GM08714 (cell line): ENCODE measurements around the gene NR3C2.

Experiments used
- H3K4me3 ChIP-seq: fragments of 200-500 bp; sonication (Bioruptor generic); 2 replicates; pipeline ENCODE4 v1.5.1; 2014; ENCODE audit warnings: mild to moderate bottlenecking, low read length, inconsistent platforms
- ZNF274 ChIP-seq: IDR thresholded peaks from 2 replicates; pipeline ENCODE4 v1.6.1; 2012; ENCODE audit warnings: mild to moderate bottlenecking, low read depth, low read length

The NR3C2 gene

DNA sequence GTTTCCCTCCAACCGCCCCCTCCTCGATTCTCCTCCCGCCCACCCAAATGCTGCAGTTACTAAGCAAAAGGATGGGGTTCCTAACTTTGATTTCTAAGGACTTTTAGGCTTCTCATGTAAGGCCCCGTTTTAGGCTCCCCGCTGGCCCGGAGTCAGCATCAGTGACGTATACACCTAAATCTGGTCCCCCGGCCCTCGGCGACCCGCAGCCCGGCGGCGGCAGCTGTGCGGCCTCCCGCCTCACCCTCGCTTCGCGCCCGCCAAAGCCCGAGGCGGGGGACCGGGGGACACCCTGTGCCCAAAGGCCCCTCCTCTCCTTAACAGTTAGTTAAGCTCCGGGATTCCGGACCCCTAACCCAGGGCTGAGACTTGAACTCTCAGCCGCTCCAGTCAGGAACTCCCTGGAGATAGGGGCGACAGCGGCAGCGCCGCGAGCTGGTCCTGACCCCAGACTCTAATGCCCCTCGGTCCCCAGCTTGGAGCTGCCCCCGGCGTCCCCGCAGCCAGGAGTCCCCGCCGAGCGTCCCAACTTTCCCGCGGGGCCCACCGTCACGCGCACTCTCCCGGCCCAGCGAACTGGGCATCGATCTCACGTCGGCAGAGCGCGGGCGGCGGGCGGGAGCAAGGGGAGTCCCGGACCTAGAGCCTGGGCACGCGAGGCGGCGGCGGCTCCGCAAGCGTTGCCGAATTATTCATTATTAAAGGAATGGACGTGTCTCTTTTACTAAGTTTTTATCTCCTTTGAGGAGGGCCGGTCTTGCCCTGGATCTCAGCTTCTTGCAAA lies 1.5 kb upstream of the NR3C2 start:
- TF ChIP-seq ZNF274: no peak
- peak overlapping the region; percentile 56 for H3K4me3 ChIP-seq

GRCh38 chr4:148442832-148443511 lies 758 bp upstream of the NR3C2 start:
- no peak for TF ChIP-seq ZNF274
- peak overlapping the region; percentile 56 for H3K4me3 ChIP-seq

GRCh38 chr4:148441624-148441985 lies 609 bp downstream of the NR3C2 start:
- no peak for TF ChIP-seq ZNF274
- H3K4me3 ChIP-seq: peak overlapping the region; percentile 56

GRCh38 chr4:148438047-148438446 lies 4.2 kb downstream of the NR3C2 start:
- H3K4me3 ChIP-seq: no peak overlapping the region
- TF ChIP-seq ZNF274: no peak

DNA sequence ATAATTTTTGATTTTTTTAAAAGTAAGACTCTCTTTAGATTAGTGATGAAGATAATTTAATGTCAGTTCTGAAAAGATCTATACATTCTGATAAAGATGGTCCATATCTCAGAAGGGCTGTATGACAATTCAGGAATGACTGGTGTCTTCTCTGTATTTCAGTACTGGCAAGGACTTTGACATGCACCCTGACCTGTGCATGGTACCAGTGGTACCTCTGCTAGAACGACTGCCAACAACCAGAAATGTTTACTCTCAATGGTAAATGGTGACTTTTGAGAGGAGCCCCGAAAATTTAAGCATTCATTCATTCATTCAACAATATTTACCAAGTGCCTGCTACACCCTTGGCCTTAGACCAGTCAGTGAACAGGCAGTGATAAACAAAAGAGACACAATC lies 4.8 kb downstream of the NR3C2 start:
- TF ChIP-seq ZNF274: no peak
- no peak overlapping the region for H3K4me3 ChIP-seq

GRCh38 chr4:148436512-148436911 lies 5.7 kb downstream of the NR3C2 start:
- no peak for TF ChIP-seq ZNF274
- no peak overlapping the region for H3K4me3 ChIP-seq

DNA sequence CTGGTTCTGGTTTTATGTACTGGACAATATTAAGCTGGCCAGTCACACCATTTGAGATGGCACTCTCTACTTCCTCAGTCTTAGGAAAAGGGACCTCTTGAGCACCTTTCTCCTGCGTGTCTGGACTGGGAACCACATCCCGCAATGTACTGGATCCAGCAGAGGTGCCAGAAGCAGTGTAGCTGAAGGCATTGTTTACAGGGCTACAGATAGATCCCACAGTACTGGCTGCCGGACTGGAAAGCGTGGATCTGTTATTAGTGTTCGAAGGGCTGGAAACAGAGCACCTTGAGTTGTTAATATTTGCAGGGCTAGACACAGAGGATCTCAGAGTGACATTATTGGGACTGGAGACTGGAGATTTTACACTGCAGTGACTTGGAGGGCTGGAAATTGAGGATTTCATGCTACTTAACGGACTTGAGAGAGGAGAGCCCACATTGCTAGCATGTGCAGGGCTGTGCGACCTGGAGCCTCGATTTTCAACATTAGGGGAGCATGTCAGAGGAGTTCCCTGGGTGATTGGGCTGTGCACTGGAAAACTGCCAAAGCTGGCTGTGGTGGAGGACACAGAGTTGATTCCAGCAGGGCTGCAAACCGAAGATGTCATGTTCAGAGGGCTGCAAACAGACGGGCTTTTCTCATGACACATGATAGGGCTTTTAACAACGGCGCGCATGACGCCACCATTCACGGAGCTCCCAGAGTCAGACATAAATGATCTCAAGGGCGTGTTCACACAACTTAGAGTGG lies 6.4 kb downstream of the NR3C2 start:
- TF ChIP-seq ZNF274: no peak
- no peak overlapping the region for H3K4me3 ChIP-seq

GRCh38 chr4:148434075-148434773 lies 8.0 kb downstream of the NR3C2 start:
- no peak for TF ChIP-seq ZNF274
- no peak overlapping the region for H3K4me3 ChIP-seq

GRCh38 chr4:148431401-148431800 lies 10.8 kb downstream of the NR3C2 start:
- no peak for TF ChIP-seq ZNF274
- H3K4me3 ChIP-seq: no peak overlapping the region

- no peak for TF ChIP-seq ZNF274
- H3K4me3 ChIP-seq: no peak overlapping the region
Measured at GRCh38 chr4:148430854-148431253, 11.4 kb downstream of the NR3C2 start.

DNA sequence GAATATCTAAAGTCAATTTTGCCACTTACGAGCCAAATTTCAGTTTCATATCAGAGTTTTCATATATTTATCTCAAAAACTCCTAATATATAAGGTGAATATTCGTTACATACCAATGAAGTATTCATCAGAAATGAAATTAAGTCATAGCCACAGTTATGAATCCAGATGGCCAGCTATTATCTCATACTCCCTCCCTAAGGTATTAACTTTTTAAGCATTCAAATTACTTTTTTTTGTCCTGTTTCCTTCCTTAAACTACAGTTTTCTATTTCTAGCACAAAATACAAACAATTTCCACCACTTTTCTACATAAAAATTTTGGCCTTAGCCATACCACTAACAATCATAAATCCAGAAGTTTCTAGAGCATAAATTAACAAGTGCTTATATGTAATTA lies 13.0 kb downstream of the NR3C2 start:
- no peak for TF ChIP-seq ZNF274

DNA sequence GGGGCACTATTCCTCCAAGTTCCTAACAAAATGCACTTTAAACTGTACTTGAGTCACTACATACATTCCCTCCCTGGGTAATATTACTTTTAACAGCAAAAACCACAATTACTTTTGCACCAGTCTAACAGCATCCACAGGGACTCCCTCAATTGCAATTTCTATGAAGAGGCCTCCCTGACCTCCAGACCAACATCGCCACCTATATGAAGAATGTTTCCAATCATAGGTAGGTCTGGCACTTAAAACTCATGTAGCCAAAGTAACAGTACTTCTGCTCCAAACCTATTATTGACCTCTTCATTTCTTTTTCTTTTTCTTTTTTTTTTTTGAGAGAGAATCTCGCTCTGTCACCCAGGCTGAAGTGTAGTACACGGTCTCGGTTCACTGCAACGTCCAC lies 15.6 kb downstream of the NR3C2 start:
- no peak for TF ChIP-seq ZNF274
- no peak overlapping the region for H3K4me3 ChIP-seq

More for the DNA sequence above, 13.0 kb downstream of the NR3C2 start:
- no peak overlapping the region for H3K4me3 ChIP-seq

DNA sequence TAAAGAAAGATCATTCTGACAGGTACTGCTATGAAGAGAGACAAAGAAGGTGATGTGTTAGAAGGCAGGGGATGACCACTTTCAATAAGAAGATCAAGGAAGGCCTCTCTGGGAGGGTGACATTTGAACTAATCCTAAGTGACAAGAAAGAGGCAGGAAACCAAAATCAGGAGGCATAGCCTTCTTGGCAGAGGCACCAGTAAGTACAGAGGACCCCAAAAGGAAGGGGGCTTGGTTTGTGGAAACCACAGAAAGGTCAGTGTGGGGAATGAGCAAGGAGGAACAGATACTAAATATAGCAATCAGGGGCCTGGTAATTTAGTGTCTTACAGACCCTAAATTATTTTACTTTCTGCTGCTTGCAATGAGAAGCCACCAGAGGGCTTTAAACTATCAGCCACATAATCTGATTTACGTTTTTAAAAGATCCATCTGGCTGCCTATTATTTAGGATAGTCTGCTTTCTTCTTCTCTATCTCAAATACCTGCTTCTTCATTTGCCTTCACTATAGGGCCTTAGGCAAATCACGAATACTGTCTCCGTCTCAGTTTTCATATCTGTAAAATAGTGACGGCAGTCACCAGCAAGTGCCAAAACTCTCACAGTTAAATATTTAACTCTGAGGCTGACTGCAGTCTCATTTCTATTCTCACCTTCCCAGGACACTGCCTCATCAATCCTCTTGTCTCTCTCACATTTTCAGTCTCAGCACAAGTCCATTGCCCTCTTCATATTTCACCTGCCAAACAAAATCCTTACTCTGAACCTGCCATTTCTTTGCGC lies 16.7 kb downstream of the NR3C2 start:
- H3K4me3 ChIP-seq: no peak overlapping the region
- TF ChIP-seq ZNF274: no peak

GRCh38 chr4:148420397-148420796 lies 21.8 kb downstream of the NR3C2 start:
- no peak overlapping the region for H3K4me3 ChIP-seq
- TF ChIP-seq ZNF274: no peak

- H3K4me3 ChIP-seq: no peak overlapping the region
- TF ChIP-seq ZNF274: no peak
Measured at GRCh38 chr4:148415500-148415899, 26.7 kb downstream of the NR3C2 start.
